Brain microvascular endothelial cell (primary cell): ENCODE data around the gene NOL4L.

Experiments
- DNase-seq: peaks from one replicate; pipeline ENCODE4 v3.0.0-alpha.2; 2020
- H3K27ac ChIP-seq: fragments of 250-450 bp; sonication (Bioruptor Pico); 2 replicates; pipeline ENCODE4 v1.5.1; 2020; ENCODE audit warnings: mild to moderate bottlenecking, moderate library complexity
- H3K27me3 ChIP-seq: fragments of 250-450 bp; sonication (Bioruptor Pico); replicated peaks from 2 replicates; pipeline ENCODE4 v1.5.1; 2020; ENCODE audit warnings: mild to moderate bottlenecking
- H3K36me3 ChIP-seq: fragments of 250-450 bp; sonication (Bioruptor Pico); replicated peaks from 2 replicates; pipeline ENCODE4 v1.5.1; 2020; ENCODE audit warnings: mild to moderate bottlenecking
- H3K4me3 ChIP-seq: 2 replicates; pipeline ENCODE4 v1.5.1; 2011; ENCODE audit warnings: low read depth, mild to moderate bottlenecking, control low read depth, low read length, moderate library complexity
- in situ Hi-C: cut with HindIII; loops from 2 replicates; pipeline ENCODE4 v1.10.0; 2017; ENCODE audit warnings: low sequenced_read_pairs, low pct_ligation_motif_present
- TF ChIP-seq, protein P1 (sequence below): IDR thresholded peaks from 2 replicates; pipeline ENCODE4 v1.5.1; 2011; ENCODE audit warnings: low read depth, mild to moderate bottlenecking, moderate library complexity, low read length, control low read depth, inconsistent platforms; ENCODE audit errors: missing control alignments

Gene NOL4L

GRCh38 chr20:32628960-32629530 lies 43.9 kb upstream of the NOL4L start:
- Histone ChIP-seq H3K27me3 (no peaks in the 10 kb centered on the region), H3K4me3 (no peak overlapping the region), H3K36me3 (no peaks in the 10 kb centered on the region), H3K27ac (no peak overlapping the region)
- TF ChIP-seq, protein P1, sequence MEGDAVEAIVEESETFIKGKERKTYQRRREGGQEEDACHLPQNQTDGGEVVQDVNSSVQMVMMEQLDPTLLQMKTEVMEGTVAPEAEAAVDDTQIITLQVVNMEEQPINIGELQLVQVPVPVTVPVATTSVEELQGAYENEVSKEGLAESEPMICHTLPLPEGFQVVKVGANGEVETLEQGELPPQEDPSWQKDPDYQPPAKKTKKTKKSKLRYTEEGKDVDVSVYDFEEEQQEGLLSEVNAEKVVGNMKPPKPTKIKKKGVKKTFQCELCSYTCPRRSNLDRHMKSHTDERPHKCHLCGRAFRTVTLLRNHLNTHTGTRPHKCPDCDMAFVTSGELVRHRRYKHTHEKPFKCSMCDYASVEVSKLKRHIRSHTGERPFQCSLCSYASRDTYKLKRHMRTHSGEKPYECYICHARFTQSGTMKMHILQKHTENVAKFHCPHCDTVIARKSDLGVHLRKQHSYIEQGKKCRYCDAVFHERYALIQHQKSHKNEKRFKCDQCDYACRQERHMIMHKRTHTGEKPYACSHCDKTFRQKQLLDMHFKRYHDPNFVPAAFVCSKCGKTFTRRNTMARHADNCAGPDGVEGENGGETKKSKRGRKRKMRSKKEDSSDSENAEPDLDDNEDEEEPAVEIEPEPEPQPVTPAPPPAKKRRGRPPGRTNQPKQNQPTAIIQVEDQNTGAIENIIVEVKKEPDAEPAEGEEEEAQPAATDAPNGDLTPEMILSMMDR: no peak
- no peak for DNase-seq
- in situ Hi-C loops: no loop called here

- TF ChIP-seq, protein P1: no peak
- no peak overlapping the region for H3K27ac ChIP-seq
- DNase-seq: no peak
- in situ Hi-C loops: no loop called here
- H3K4me3 ChIP-seq: no peak overlapping the region
- no peaks in the 10 kb centered on the region for H3K36me3 ChIP-seq
- no peaks in the 10 kb centered on the region for H3K27me3 ChIP-seq
Observed at GRCh38 chr20:32626859-32627636, 41.9 kb upstream of the NOL4L start.

DNA sequence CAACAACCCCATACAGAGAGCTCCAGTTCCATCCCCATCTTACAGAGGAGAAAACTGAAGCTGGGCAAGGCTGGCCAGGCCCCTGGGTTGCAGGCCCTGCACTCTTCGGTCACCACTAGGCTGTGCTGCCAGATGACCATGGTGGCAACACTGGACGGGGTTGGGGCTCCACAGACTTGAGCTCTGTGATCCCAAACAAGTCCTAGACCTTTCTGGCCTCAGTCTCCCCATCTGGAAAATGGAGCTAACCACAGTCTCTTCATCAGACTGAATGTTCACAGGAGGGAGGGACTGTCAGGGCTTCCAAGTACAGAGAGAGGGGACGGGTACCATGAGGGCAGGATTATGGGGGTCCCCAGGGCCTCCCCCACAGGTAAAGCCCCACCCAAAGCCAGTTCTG lies 41.3 kb upstream of the NOL4L start:
- no peaks in the 10 kb centered on the region for H3K36me3 ChIP-seq
- TF ChIP-seq, protein P1: no peak
- no peaks in the 10 kb centered on the region for H3K27me3 ChIP-seq
- no peak overlapping the region for H3K4me3 ChIP-seq
- no peak for DNase-seq
- H3K27ac ChIP-seq: no peak overlapping the region
- in situ Hi-C loops: no loop called here

DNA sequence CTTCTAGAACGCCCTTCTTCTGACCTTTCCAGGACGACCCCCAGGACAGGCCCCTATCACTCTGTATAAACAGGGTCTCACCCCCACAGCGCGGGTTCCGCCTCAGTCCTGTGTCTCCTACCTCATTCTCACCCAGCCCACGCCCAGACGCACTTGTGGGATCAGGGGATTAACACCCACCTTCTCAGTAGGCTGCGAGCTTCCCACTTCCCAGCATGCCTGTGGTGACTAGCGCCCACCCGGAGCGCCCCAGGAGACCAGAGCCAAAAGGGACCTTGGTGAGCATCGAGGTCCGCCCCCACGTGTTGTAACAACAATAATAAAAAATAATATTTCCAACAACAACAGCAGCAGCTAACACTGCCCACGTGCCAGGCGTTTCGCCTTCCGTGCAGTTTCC lies 40.9 kb upstream of the NOL4L start:
- no peak for DNase-seq
- TF ChIP-seq, protein P1: no peak
- in situ Hi-C loops: no loop called here
- H3K4me3 ChIP-seq: no peak overlapping the region
- H3K27me3 ChIP-seq: no peaks in the 10 kb centered on the region
- H3K27ac ChIP-seq: no peak overlapping the region
- H3K36me3 ChIP-seq: no peaks in the 10 kb centered on the region

DNA sequence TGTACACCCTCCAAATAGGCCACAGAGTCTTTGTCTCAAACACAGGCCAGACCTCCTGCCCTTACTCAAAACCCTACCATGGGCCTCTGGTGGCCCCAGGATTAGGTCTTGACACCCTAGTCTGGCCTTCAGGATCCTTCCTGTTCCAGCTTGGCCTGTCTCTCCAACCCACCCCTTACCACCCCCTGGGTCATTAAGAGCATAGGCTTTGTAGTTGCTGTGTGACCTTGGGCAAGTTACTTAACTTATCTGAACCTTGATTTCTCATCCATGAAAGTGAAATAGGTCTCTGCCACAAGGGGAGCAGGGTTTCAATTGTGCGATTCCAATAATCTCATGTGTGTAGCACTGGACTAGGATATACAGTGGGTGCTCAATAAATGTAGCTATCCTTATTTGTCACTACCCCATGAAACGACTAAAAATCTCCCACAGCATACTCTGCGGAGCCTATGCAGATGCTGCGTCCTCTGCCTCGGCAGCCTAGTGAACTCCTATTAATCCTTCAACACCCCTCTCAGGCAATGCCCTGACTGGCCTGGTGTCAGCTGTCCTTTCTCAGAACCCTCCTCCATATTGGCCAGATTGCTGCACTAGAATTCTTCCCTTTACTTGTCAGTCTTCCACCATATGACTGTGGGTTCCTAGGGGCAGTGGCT lies 39.7 kb upstream of the NOL4L start:
- Histone ChIP-seq H3K4me3 (no peak overlapping the region), H3K27me3 (no peaks in the 10 kb centered on the region), H3K27ac (no peak overlapping the region), H3K36me3 (no peaks in the 10 kb centered on the region)
- TF ChIP-seq, protein P1: no peak
- DNase-seq: no peak
- in situ Hi-C loops: no loop called here
